HepG2 (cell line): ENCODE data around the gene SPAAR. TPM values are rescaled to one million over a fixed set of nuclear protein-coding genes. Genes with fewer than 3 reads are reported as not detected.

ENCODE experiments used
- ATAC-seq: fragments of 200-7000 bp; cut with Tn5 transposase; 3 replicates; pipeline ENCODE4 v1.9.1; 2020; ENCODE audit warnings: mild to moderate bottlenecking, moderate library complexity
- BruUV-seq: library from RNA; stranded (reverse); fragments of 400-500 nt; replicated peaks from 2 replicates; lab custom pipeline; 2021; lab: Mats Ljungman, UMichigan
- CTCF ChIA-PET: fragments of 300-600 bp; formaldehyde crosslinking; extraction: SDS; loops from one replicate; lab custom pipeline; 2021; ENCODE audit warnings: low total read pairs, inconsistent platforms, low intra/inter-chr PET ratio; lab: Yijun Ruan, JAX
- POLR2A ChIA-PET: fragments of 350-600 bp; sonication (Branson Sonifier 250); formaldehyde crosslinking; loops from one replicate; lab custom pipeline; 2020; ENCODE audit warnings: antibody characterized with exemption, inconsistent platforms; lab: Yijun Ruan, JAX
- DNase-seq: peaks from one replicate; pipeline ENCODE4 v3.0.0-alpha.2; 2015; ENCODE audit warnings: low spot score
- FAIRE-seq: peaks from 3 replicates; lab custom pipeline; 2011; peaks lifted over from hg19 to GRCh38; lab: Jason Lieb, UNC
- H2AFZ ChIP-seq: one replicate; pipeline ENCODE4 v1.6.1; 2011; ENCODE audit warnings: low read length, inconsistent platforms
- H3K27ac ChIP-seq: fragments of 300-600 bp; 3 replicates; pipeline ENCODE4 v1.8.0; 2011; ENCODE audit warnings: mixed run types, mild to moderate bottlenecking, mixed read lengths, low read length, inconsistent platforms; ENCODE audit not compliant: insufficient read depth; ENCODE audit errors: extremely low read length
- H3K27me3 ChIP-seq, 2 experiments: fragments of 200-600 bp in 1 of 2; 2 replicates in 1 of 2; 3 replicates in 1 of 2; pipeline versions ENCODE4 v1.6.0 to v1.8.0; 2011; ENCODE audit warnings: low read length in 2 of 2, mild to moderate bottlenecking in 2 of 2, moderate library complexity in 2 of 2, inconsistent platforms in 1 of 2; ENCODE audit not compliant: insufficient read depth in 2 of 2, control insufficient read depth in 1 of 2
- H3K36me3 ChIP-seq, 2 experiments: fragments of 200-600 bp in 1 of 2; replicated peaks in 1 of 2; 2 replicates in 1 of 2; 3 replicates in 1 of 2; pipeline versions ENCODE4 v1.5.1 to v1.8.0; 2011; ENCODE audit warnings: low read length in 2 of 2, inconsistent platforms in 1 of 2; ENCODE audit not compliant: insufficient read depth in 2 of 2, control insufficient read depth in 1 of 2
- H3K4me1 ChIP-seq: 2 replicates; pipeline ENCODE4 v1.5.1; 2012; ENCODE audit warnings: low read length, inconsistent platforms; ENCODE audit not compliant: insufficient read depth
- H3K4me2 ChIP-seq: 2 replicates; pipeline ENCODE4 v1.6.0; 2011; ENCODE audit warnings: low read depth, low read length, inconsistent platforms
- H3K4me3 ChIP-seq, 3 experiments: fragments of 200-600 bp in 1 of 3; sonication (generic), shearing (Covaris generic) in 1 of 3; replicated peaks in 1 of 3; 2 replicates each; pipeline ENCODE4 v1.5.1; 2011 to 2016; ENCODE audit warnings: low read length in 3 of 3, inconsistent platforms in 2 of 3, low read depth in 2 of 3, mild to moderate bottlenecking in 2 of 3, control low read depth in 1 of 3, mixed read lengths in 1 of 3; ENCODE audit not compliant: insufficient read depth in 1 of 3
- H3K79me2 ChIP-seq: one replicate; pipeline ENCODE4 v1.6.1; 2011; ENCODE audit warnings: low read length, inconsistent platforms; ENCODE audit not compliant: insufficient read depth
- H3K9ac ChIP-seq: 2 replicates; pipeline ENCODE4 v1.6.0; 2011; ENCODE audit warnings: mild to moderate bottlenecking, low read depth, low read length, inconsistent platforms; ENCODE audit not compliant: insufficient read depth
- H3K9me3 ChIP-seq: 2 replicates; pipeline ENCODE4 v1.5.1; 2012; ENCODE audit warnings: mild to moderate bottlenecking, low read length
- H4K20me1 ChIP-seq: 2 replicates; pipeline ENCODE4 v1.6.0; 2011; ENCODE audit warnings: inconsistent platforms, mild to moderate bottlenecking, low read length, moderate library complexity; ENCODE audit not compliant: insufficient read depth
- MEIS1 ChIP-seq: sonication (generic); formaldehyde crosslinking; IDR thresholded peaks from 2 replicates; pipeline ENCODE4 v1.9.0; 2021; ENCODE audit warnings: mild to moderate bottlenecking, missing genetic modification reagents, moderate library complexity, borderline replicate concordance
- ZNF34 ChIP-seq: sonication (generic); formaldehyde crosslinking; IDR thresholded peaks from 2 replicates; pipeline ENCODE4 v1.4.0; 2020; ENCODE audit warnings: mild to moderate bottlenecking, missing genetic modification reagents, borderline replicate concordance
- ZNF430 ChIP-seq: sonication (generic); formaldehyde crosslinking; IDR thresholded peaks from 2 replicates; pipeline ENCODE4 v1.9.0; 2021; ENCODE audit warnings: mild to moderate bottlenecking, missing genetic modification reagents
- ZNF841 ChIP-seq: sonication (generic); formaldehyde crosslinking; IDR thresholded peaks from 2 replicates; pipeline ENCODE4 v1.8.1; 2023; ENCODE audit warnings: missing genetic modification reagents, borderline replicate concordance
- WGBS: methylation state at CpG from one replicate; pipeline ENCODE4 v1.1.6; 2017; ENCODE audit warnings: low lambda C conversion rate; 5-methylcytosine and 5-hydroxymethylcytosine counted together
- in situ Hi-C: cut with HindIII; loops from 2 replicates; pipeline ENCODE4 v1.10.0; 2017; ENCODE audit warnings: low pct_unique_long_range_greater_than_20kb; ENCODE audit not compliant: extremely low pct_ligation_motif_present
- intact Hi-C: fragments of 100-400 bp; cut with micrococcal nuclease; formaldehyde crosslinking; loops from one replicate; pipeline ENCODE4 v1.10.0; 2022; ENCODE audit not compliant: unreplicated experiment
- polyA plus RNA-seq, 8 experiments: library from polyadenylated mRNA; depleted of rRNA in 3 of 8; stranded (reverse) in 7 of 8; unstranded in 1 of 8; fragments of >200 nt; fragmentation: Illumina TruSeq in 4 of 8; extraction: Trizol in 4 of 8; gene quantifications; 2 replicates each; pipeline versions ENCODE4 v1.2.1 to v1.2.3, GENCODE V29; 2011 to 2016; ENCODE audit warnings: low read depth in 4 of 8, missing spikeins in 1 of 8, mixed read lengths in 1 of 8; ENCODE audit not compliant: insufficient read depth in 1 of 8
- total RNA-seq, 5 experiments: library from RNA; depleted of rRNA; stranded (reverse); fragments of >200 nt; fragmentation: Illumina TruSeq; extraction: Trizol; gene quantifications; 2 replicates each; pipeline ENCODE4 v1.2.3, GENCODE V29; 2016; ENCODE audit warnings: low read depth in 1 of 5
- TF ChIP-seq, protein P1 (sequence below), 2 experiments: sonication (generic) in 1 of 2; formaldehyde crosslinking in 1 of 2; IDR thresholded peaks; 2 replicates each; pipeline versions ENCODE4 v1.6.1 to v1.9.0; 2014 to 2022; ENCODE audit warnings: antibody characterized with exemption in 1 of 2, borderline replicate concordance in 1 of 2, inconsistent platforms in 1 of 2, low read depth in 1 of 2, missing genetic modification reagents in 1 of 2
- TF ChIP-seq, protein P2 (sequence below): sonication (generic); formaldehyde crosslinking; IDR thresholded peaks from 2 replicates; pipeline ENCODE4 v1.9.0; 2021; ENCODE audit warnings: missing genetic modification reagents, borderline replicate concordance
- TF ChIP-seq, protein P3 (sequence below): IDR thresholded peaks from 2 replicates; pipeline ENCODE4 v1.6.1; 2012; ENCODE audit warnings: low read length, improper control_type of control experiment

Gene SPAAR
- total and polyA plus RNA-seq, 2 of the 13 experiments (the other 11 are each of a cell fraction or from before 2014, with no cell fraction given): 0.07 TPM; not detected in 1

DNA sequence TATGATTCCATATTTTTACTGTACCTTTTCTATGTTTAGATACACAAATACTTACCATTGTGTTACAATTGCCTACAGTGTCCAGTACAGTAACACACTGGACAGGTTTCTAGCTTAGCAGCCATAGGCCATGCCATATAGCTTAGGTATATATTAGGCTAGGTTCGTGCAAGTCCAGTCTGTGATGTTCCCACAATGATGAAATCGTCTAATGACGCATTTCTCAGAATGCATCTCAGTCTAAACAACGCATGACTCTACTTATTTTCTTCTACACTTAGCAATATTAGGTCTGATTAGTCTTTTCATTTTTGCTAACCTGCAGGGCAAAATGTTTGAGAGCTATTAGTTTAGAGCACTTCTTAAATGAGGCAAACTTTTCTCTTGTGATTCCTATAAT, 26.0 kb downstream of the SPAAR start:
- no peak for ATAC-seq
- Histone ChIP-seq H3K4me1 (no peaks in the 10 kb centered on the region), H2AFZ (no peak overlapping the region), H4K20me1 (no peaks in the 10 kb centered on the region), H3K4me3 (no peak overlapping the region), H3K9ac (no peak overlapping the region), H3K4me2 (no peak overlapping the region), H3K9me3 (no peaks in the 10 kb centered on the region), H3K79me2 (no peaks in the 10 kb centered on the region), H3K36me3 (no peaks in the 10 kb centered on the region), H3K27ac (no peak overlapping the region), H3K27me3 (peaks cover 0 to 6% of the 10 kb centered on the region in 2 experiments; a peak in 2 of 5 replicates)
- ChIA-PET POLR2A (no interaction called here), CTCF (no interaction called here)
- intact Hi-C loops (no loop called here), in situ Hi-C loops (no loop called here)
- FAIRE-seq: no peak
- no peak for DNase-seq
- 35% methylated on average over 4 of the region's 4 CpGs for WGBS
- BruUV-seq: no TSS peak
- TF ChIP-seq, protein P1, sequence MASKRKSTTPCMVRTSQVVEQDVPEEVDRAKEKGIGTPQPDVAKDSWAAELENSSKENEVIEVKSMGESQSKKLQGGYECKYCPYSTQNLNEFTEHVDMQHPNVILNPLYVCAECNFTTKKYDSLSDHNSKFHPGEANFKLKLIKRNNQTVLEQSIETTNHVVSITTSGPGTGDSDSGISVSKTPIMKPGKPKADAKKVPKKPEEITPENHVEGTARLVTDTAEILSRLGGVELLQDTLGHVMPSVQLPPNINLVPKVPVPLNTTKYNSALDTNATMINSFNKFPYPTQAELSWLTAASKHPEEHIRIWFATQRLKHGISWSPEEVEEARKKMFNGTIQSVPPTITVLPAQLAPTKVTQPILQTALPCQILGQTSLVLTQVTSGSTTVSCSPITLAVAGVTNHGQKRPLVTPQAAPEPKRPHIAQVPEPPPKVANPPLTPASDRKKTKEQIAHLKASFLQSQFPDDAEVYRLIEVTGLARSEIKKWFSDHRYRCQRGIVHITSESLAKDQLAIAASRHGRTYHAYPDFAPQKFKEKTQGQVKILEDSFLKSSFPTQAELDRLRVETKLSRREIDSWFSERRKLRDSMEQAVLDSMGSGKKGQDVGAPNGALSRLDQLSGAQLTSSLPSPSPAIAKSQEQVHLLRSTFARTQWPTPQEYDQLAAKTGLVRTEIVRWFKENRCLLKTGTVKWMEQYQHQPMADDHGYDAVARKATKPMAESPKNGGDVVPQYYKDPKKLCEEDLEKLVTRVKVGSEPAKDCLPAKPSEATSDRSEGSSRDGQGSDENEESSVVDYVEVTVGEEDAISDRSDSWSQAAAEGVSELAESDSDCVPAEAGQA (IDR thresholded peaks at IDR 0.05; ENCODE audit: low read depth): no peak
- TF ChIP-seq, protein P1 (CRISPR knock-in tag; IDR thresholded peaks at IDR 0.05; ENCODE audit: borderline replicate concordance): no peak
- TF ChIP-seq ZNF841 (CRISPR knock-in tag) (no peak), ZNF34 (CRISPR knock-in tag) (no peak), MEIS1 (no peak), ZNF430 (CRISPR knock-in tag) (no peak)
- TF ChIP-seq, protein P2, sequence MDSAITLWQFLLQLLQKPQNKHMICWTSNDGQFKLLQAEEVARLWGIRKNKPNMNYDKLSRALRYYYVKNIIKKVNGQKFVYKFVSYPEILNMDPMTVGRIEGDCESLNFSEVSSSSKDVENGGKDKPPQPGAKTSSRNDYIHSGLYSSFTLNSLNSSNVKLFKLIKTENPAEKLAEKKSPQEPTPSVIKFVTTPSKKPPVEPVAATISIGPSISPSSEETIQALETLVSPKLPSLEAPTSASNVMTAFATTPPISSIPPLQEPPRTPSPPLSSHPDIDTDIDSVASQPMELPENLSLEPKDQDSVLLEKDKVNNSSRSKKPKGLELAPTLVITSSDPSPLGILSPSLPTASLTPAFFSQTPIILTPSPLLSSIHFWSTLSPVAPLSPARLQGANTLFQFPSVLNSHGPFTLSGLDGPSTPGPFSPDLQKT (CRISPR knock-in tag): no peak
- TF ChIP-seq, protein P3, sequence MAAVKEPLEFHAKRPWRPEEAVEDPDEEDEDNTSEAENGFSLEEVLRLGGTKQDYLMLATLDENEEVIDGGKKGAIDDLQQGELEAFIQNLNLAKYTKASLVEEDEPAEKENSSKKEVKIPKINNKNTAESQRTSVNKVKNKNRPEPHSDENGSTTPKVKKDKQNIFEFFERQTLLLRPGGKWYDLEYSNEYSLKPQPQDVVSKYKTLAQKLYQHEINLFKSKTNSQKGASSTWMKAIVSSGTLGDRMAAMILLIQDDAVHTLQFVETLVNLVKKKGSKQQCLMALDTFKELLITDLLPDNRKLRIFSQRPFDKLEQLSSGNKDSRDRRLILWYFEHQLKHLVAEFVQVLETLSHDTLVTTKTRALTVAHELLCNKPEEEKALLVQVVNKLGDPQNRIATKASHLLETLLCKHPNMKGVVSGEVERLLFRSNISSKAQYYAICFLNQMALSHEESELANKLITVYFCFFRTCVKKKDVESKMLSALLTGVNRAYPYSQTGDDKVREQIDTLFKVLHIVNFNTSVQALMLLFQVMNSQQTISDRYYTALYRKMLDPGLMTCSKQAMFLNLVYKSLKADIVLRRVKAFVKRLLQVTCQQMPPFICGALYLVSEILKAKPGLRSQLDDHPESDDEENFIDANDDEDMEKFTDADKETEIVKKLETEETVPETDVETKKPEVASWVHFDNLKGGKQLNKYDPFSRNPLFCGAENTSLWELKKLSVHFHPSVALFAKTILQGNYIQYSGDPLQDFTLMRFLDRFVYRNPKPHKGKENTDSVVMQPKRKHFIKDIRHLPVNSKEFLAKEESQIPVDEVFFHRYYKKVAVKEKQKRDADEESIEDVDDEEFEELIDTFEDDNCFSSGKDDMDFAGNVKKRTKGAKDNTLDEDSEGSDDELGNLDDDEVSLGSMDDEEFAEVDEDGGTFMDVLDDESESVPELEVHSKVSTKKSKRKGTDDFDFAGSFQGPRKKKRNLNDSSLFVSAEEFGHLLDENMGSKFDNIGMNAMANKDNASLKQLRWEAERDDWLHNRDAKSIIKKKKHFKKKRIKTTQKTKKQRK: no peak
